GM12891 (cell line): ENCODE results near the gene SCAI.

Source experiments
- PAX5 ChIP-seq: IDR thresholded peaks from 2 replicates; pipeline ENCODE4 v1.6.1; 2011; ENCODE audit warnings: low read length, moderate library complexity, mild to moderate bottlenecking; ENCODE audit not compliant: insufficient read depth, severe bottlenecking
- POLR2A ChIP-seq: IDR thresholded peaks from 2 replicates; pipeline ENCODE4 v1.6.1; 2011; ENCODE audit warnings: low read depth, low read length, control low read depth
- POLR2AphosphoS5 ChIP-seq: IDR thresholded peaks from 2 replicates; pipeline ENCODE4 v1.6.1; 2011; ENCODE audit warnings: low read depth, low read length, control low read depth
- POU2F2 ChIP-seq: IDR thresholded peaks from 2 replicates; pipeline ENCODE4 v1.6.1; 2011; ENCODE audit warnings: low read depth, mild to moderate bottlenecking, control low read depth, low read length, moderate library complexity
- SPI1 ChIP-seq: IDR thresholded peaks from 2 replicates; pipeline ENCODE4 v1.6.1; 2011; ENCODE audit warnings: low read depth, low read length, control low read depth
- TAF1 ChIP-seq: IDR thresholded peaks from 2 replicates; pipeline ENCODE4 v1.6.1; 2011; ENCODE audit warnings: low read depth, low read length, control low read depth

DNA sequence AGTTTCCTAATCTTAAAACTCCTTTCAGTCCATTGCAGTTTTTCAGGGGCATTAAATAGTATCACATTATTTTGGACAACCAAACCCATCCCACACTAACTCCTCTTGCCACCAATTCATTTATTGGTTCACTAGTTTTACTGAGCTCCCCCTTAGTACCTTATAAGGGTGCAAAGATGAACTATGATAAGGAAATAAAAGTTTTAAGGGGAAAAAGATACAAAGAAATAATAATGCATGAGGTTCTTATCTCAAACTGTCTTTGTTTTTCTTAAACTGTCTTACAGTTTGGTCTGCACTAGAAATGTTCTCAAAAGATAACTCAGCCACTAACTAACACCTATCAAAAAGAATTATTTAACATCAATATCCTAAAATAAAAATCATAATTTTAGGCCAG, 8.4 kb downstream of the SCAI start:
- TF ChIP-seq POLR2A (no peak), TAF1 (no peak), POLR2AphosphoS5 (no peak), SPI1 (no peak), POU2F2 (no peak), PAX5 (no peak)
